NCI-H2107 treated with DMSO at 0.1 percent for 48 hours (cell line): Measurements from ENCODE around the gene NAGS.
"Not testable (repeated sequence)": the region's sequence is repeated elsewhere in the genome, so short reads cannot be mapped to it uniquely, and the experiment has no call there.

Source experiments
- DNase-seq: peaks from one replicate; lab custom pipeline; 2025; ENCODE audit not compliant: unreplicated experiment; lab: John Stamatoyannopoulos, UW

Gene NAGS

DNA sequence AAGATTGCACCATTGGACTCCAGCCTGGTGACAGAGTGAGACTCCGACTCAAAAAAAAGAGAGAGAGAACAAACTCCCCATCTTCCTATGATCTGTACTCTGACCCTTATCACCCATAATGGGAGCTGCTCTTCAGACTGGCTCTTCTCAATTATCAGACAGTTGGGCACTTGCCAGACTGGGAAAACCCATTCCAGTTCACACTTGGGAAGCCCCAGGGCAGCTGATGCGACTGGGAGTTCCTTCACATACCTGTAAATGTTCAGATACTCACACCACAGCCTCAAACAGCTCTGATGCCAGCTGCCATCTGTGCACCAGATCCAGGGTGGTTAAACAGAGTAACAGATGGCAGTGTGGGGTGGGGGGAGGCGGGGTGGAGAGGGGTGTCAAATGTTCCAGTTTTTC is 34.2 kb downstream of the NAGS start:
- no peak for DNase-seq

DNA sequence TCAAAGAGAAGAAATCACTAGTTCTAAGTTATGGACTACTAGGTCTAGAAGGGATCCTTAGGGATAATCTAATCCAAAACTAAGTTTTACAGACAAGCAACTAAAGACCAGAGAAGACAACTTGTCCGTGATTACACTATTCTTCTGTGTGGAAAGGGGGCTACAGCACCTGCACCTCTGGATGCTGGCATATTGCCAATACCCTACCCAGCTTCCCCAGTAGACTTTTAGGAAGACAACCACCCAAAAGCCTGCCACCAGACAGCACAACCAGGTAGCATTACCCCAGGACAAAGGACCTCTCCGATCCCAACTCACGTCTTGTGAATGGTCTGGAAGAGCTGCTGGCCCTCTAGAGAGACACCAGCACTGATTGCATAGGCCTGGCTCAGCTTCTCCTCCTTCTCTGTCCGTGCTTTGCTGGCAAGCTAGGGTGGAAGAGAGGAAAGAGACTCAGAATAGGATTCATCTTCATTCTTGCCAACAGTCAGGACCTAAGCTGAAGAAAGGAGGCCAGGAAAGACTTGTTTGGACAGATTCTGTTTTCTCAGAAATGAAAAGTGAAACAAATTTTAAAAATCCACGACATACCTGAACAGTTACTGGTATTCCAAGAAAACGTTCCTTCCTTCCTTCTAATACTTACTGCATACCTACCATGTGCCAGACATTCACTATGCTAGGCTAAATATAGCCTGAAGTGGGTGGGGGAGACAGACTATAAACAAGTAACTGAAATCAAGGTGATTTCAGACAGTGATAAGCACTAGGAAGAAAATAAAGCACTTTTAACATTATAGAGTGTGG is 35.6 kb downstream of the NAGS start:
- no peak for DNase-seq

DNA sequence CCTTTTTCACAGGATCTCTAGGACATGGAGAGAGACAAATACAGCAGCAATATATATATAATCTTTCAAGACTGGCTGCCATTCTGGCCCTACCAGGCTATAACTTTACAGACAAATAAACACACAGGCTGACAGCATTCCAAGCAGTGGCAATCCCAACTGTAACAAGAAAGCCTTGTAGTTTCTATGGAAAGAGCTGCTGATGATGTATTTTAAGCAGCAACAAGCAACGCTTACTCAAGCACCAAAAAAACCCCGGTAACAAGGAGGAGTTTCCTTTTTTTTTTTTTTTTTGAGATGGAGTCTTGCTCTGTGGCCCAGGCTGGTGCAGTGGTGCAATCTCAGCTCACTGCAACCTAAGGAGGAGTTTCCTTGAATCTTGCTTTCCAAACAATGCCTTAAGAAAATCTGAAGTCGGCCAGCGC is 38.9 kb downstream of the NAGS start:
- DNase-seq, result no peak

DNA sequence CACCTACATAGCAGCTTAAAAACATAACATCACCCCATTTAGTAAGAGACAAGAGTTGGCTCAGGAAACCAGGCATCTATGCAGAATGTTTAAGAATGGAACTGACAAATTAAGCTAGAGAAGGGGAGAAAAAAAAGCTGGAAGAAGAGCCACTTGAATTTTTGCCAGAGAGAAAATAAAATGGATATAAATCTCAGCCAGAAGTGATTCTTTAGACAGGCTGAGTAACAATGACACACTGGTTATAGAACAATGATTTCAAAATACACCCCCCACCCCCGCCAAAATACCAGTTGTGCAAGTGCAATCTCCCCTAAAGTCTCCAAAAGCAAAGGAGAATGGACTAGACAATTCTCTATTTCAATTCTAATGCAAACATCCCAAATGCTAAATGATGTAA is 39.6 kb downstream of the NAGS start:
- DNase-seq, result no peak

DNA sequence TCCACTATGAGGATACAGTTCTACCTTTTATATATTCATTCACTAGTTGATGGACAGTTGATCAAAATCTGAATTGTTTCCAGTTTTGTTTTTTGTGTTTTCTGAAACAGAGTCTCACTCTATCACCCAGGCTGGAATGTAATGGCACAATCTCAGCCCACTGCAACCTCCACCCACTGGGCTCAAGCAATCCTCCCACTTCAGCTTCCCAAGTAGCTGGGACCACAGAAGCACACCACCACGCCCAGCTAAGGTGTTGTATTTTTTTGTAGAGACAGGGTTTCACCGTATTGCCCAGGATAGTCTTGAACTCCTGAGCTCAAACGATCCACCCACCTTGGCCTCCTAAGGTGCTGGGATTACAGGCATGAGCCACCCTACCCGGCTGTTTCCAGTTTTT is 41.1 kb downstream of the NAGS start:
- no peak for DNase-seq

DNA sequence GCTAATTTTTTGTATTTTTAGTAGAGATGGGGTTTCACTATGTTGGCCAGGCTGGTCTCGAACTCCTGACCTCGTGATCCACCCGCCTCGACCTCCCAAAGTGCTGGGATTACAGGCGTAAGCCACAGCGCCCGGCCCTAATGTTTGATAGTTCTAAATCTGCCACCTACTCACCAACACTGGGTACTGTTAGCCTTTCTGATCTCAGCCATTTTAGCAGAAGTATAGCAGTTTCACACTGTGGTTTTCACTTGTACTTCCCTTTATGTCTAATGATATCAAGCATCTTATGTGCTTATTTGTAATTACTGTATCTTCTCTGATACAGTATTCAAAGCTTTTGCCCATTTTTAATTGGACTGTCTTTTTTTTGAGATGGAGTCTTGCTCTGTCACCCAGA is 42.5 kb downstream of the NAGS start:
- not testable (repeated sequence) for DNase-seq

DNA sequence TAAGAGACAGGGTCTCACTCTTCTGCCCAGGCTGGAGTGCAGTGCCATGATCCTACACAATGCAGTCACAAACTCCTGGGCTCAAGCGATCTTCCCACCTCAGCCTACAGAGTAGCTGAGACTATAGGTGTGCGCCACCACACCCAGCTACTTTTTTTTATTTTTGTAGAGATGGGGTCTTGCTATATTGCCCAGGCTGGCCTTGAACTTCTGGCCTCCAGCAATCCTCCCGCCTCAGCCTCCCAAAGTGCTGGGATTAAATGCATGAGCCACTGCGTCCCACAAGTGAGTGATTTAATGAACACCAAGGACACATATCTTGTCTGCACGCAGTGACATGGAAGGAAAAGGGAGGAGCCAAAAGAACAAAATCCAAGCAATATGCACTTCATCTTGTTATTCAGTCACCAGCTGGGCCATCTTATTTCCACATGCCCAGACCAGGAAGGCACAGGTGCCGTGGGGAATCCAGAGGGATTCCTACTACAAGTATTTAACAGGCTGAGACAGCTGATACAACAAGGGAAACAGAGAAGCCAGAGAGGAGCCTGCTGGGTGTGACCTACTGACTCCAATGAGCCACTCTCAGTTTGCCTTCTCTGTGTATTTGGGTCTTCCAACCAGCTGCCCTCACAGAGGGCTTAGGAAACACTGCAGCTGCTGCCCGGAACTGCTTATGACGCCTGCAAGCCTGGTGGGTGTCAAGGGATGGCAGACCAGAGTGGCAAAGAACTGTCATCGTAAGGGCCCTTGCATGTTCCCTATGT is 45.1 kb downstream of the NAGS start:
- no peak for DNase-seq

DNA sequence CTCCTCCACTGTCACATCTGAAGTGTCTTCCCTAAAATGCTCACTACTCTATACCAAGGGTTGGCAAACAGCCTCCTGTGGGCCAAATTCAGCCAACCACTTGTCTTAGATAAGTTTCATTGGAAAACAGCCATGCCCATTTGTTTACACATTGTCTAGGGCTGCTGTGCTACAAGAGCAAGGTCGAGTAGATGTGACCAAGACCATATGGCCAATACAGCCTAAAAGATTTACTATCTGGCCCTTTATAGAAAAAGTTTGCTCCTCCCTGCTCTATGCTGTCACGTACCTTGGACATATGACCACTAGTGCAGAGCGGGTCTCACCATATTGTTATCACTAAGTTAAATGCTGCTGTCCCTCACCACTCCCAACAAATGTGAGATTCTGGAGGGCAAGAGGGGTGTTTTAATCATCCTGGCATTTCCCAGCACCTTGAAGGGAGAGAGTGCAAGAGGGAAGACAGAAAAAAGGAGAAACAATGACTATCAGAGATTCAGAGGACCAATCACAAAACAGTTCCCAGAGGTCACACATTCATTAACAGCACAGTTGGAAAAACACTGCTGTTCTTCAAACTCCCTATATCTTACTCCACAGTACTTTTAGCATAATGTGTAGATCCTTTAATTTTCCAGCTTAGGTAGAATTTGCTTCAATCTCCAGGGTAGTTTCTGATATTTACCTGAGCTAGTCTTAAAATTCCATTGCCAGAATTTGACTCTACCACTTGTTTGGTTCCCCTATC is 48.9 kb downstream of the NAGS start:
- DNase-seq, result no peak
